GM23338 (cell line): ENCODE measurements around the gene PROZ. TPM values are rescaled to one million over a fixed set of nuclear protein-coding genes. Genes with fewer than 3 reads are reported as not detected.

ENCODE experiments used
- ATAC-seq: fragments of 200-7000 bp; cut with Tn5 transposase; 3 replicates; pipeline ENCODE4 v1.9.1; 2020
- DNase-seq: peaks from one replicate; pipeline ENCODE4 v3.0.0-alpha.2; 2015; ENCODE audit warnings: low spot score
- H2AFZ ChIP-seq: fragments of 200-600 bp; sonication (generic); 2 replicates; pipeline ENCODE4 v1.8.0; 2016; ENCODE audit warnings: antibody characterized with exemption, mild to moderate bottlenecking, moderate library complexity
- H3F3A ChIP-seq: fragments of 200-600 bp; sonication (generic); replicated peaks from 2 replicates; pipeline ENCODE4 v1.8.0; 2017; ENCODE audit warnings: antibody characterized with exemption, mixed run types, low read depth
- H3K27ac ChIP-seq: fragments of 200-600 bp; sonication (generic); 2 replicates; pipeline ENCODE4 v1.6.1; 2016; ENCODE audit warnings: low read depth
- H3K27me3 ChIP-seq: fragments of 200-600 bp; sonication (generic); 2 replicates; pipeline ENCODE4 v1.8.0; 2016; ENCODE audit warnings: mild to moderate bottlenecking, mixed run types, moderate library complexity; ENCODE audit not compliant: insufficient read depth
- H3K36me3 ChIP-seq: fragments of 200-600 bp; sonication (generic); 2 replicates; pipeline ENCODE4 v1.8.0; 2016; ENCODE audit warnings: mild to moderate bottlenecking; ENCODE audit not compliant: insufficient read depth
- H3K4me1 ChIP-seq: fragments of 200-600 bp; sonication (generic); 2 replicates; pipeline ENCODE4 v1.8.0; 2016; ENCODE audit warnings: mild to moderate bottlenecking, moderate library complexity; ENCODE audit not compliant: insufficient read depth
- H3K4me2 ChIP-seq: fragments of 200-600 bp; sonication (generic); 2 replicates; pipeline ENCODE4 v1.7.1; 2017; ENCODE audit warnings: mixed run types
- H3K4me3 ChIP-seq: fragments of 200-600 bp; sonication (generic); 2 replicates; pipeline ENCODE4 v1.6.1; 2016; ENCODE audit warnings: mixed run types
- H3K79me2 ChIP-seq: fragments of 200-600 bp; sonication (generic); replicated peaks from 2 replicates; pipeline ENCODE4 v1.8.0; 2017; ENCODE audit warnings: mild to moderate bottlenecking; ENCODE audit not compliant: insufficient read depth
- H3K9me2 ChIP-seq: fragments of 200-600 bp; sonication (generic); 2 replicates; pipeline ENCODE4 v1.8.0; 2017; ENCODE audit not compliant: insufficient read depth
- H4K20me1 ChIP-seq: fragments of 200-600 bp; sonication (generic); replicated peaks from 2 replicates; pipeline ENCODE4 v1.8.0; 2017; ENCODE audit warnings: mild to moderate bottlenecking; ENCODE audit not compliant: insufficient read depth
- H3K27ac Mint-ChIP-seq: 2 replicates; pipeline ENCODE4 v1.8.0; 2020; ENCODE audit warnings: inconsistent platforms, mild to moderate bottlenecking, moderate library complexity, mixed read lengths
- H3K27me3 Mint-ChIP-seq: 3 replicates; pipeline ENCODE4 v1.8.0; 2022; ENCODE audit warnings: low read depth, mild to moderate bottlenecking, moderate library complexity, mixed read lengths, inconsistent platforms; ENCODE audit not compliant: insufficient read depth, poor library complexity
- H3K36me3 Mint-ChIP-seq: 3 replicates; pipeline ENCODE4 v1.8.0; 2021; ENCODE audit warnings: low read depth, mild to moderate bottlenecking, inconsistent platforms, moderate library complexity, mixed read lengths
- H3K4me1 Mint-ChIP-seq: 3 replicates; pipeline ENCODE4 v1.8.0; 2020; ENCODE audit warnings: mild to moderate bottlenecking, inconsistent platforms, mixed read lengths
- H3K4me3 Mint-ChIP-seq: 3 replicates; pipeline ENCODE4 v1.8.0; 2021; ENCODE audit warnings: moderate library complexity, mild to moderate bottlenecking, inconsistent platforms, mixed read lengths
- H3K9me3 Mint-ChIP-seq: 3 replicates; pipeline ENCODE4 v1.8.0; 2020; ENCODE audit warnings: moderate library complexity, mild to moderate bottlenecking, inconsistent platforms, mixed read lengths
- CREB1 ChIP-seq: fragments of 250-450 bp; sonication (Bioruptor Pico); IDR thresholded peaks from 2 replicates; pipeline ENCODE4 v1.5.0; 2020; ENCODE audit warnings: low read depth, mild to moderate bottlenecking, moderate library complexity
- CTCF ChIP-seq, 2 experiments: fragments of 200-600 bp in 1 of 2; sonication (generic) in 1 of 2; conservative IDR thresholded peaks; 2 replicates each; pipeline versions ENCODE4 v1.5.1 to v1.6.1; 2016 to 2017; ENCODE audit warnings: antibody characterized with exemption in 2 of 2, low read depth in 2 of 2, mild to moderate bottlenecking in 2 of 2, moderate library complexity in 1 of 2
- EZH2phosphoT487 ChIP-seq: fragments of 200-600 bp; sonication (generic); IDR thresholded peaks from one replicate; pipeline ENCODE4 v1.8.1; 2018; ENCODE audit warnings: antibody characterized with exemption; ENCODE audit not compliant: unreplicated experiment
- JUNB ChIP-seq: IDR thresholded peaks from one replicate; pipeline ENCODE4 v1.6.1; 2016; ENCODE audit warnings: antibody characterized with exemption; ENCODE audit not compliant: unreplicated experiment
- STAT1 ChIP-seq: IDR thresholded peaks from one replicate; pipeline ENCODE4 v1.6.1; 2016; ENCODE audit warnings: antibody characterized with exemption; ENCODE audit not compliant: unreplicated experiment
- polyA plus RNA-seq: library from polyadenylated mRNA; unstranded; fragments of >200 nt; fragmentation: Nextera tagmentation; extraction: Ambion mirVana; gene quantifications from 2 replicates; pipeline ENCODE4 v1.2.1, GENCODE V29; 2016
- total RNA-seq: library from RNA; depleted of rRNA; stranded (reverse); fragments of >200 nt; shearing (Covaris generic); gene quantifications from 2 replicates; pipeline ENCODE4 v1.2.3, GENCODE V29; 2014
- TF ChIP-seq, protein P1 (sequence below): fragments of 250-450 bp; sonication (Bioruptor Pico); IDR thresholded peaks from 2 replicates; pipeline ENCODE4 v1.5.0; 2020; ENCODE audit warnings: mild to moderate bottlenecking, moderate library complexity
- TF ChIP-seq, protein P2 (sequence below): IDR thresholded peaks from 2 replicates; pipeline ENCODE4 v1.6.1; 2016; ENCODE audit warnings: antibody characterized with exemption

The PROZ gene
- total and polyA plus RNA-seq, 2 experiments from 2014 or later = 0.53 TPM; not detected in 1

DNA sequence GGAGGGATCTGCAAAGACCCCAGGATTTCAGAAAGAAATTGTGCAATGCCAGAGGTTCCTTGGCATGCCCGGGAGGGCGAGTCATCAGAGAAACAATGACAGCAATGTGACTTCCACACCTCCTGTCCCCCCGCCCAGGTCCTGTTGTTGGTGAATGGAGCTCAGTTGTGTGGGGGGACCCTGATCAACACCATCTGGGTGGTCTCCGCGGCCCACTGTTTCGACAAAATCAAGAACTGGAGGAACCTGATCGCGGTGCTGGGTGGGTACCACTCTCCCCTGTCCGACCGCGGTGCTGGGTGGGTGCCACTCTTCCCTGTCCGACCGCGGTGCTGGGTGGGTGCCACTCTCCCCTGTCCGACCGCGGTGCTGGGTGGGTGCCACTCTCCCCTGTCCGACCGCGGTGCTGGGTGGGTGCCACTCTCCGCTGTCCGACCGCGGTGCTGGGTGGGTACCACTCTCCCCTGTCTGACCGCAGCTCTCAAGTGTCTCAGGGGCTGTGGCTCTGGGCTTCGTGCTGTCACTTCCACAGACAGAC is 41.0 kb upstream of the PROZ start (continued):
- TF ChIP-seq, protein P1, sequence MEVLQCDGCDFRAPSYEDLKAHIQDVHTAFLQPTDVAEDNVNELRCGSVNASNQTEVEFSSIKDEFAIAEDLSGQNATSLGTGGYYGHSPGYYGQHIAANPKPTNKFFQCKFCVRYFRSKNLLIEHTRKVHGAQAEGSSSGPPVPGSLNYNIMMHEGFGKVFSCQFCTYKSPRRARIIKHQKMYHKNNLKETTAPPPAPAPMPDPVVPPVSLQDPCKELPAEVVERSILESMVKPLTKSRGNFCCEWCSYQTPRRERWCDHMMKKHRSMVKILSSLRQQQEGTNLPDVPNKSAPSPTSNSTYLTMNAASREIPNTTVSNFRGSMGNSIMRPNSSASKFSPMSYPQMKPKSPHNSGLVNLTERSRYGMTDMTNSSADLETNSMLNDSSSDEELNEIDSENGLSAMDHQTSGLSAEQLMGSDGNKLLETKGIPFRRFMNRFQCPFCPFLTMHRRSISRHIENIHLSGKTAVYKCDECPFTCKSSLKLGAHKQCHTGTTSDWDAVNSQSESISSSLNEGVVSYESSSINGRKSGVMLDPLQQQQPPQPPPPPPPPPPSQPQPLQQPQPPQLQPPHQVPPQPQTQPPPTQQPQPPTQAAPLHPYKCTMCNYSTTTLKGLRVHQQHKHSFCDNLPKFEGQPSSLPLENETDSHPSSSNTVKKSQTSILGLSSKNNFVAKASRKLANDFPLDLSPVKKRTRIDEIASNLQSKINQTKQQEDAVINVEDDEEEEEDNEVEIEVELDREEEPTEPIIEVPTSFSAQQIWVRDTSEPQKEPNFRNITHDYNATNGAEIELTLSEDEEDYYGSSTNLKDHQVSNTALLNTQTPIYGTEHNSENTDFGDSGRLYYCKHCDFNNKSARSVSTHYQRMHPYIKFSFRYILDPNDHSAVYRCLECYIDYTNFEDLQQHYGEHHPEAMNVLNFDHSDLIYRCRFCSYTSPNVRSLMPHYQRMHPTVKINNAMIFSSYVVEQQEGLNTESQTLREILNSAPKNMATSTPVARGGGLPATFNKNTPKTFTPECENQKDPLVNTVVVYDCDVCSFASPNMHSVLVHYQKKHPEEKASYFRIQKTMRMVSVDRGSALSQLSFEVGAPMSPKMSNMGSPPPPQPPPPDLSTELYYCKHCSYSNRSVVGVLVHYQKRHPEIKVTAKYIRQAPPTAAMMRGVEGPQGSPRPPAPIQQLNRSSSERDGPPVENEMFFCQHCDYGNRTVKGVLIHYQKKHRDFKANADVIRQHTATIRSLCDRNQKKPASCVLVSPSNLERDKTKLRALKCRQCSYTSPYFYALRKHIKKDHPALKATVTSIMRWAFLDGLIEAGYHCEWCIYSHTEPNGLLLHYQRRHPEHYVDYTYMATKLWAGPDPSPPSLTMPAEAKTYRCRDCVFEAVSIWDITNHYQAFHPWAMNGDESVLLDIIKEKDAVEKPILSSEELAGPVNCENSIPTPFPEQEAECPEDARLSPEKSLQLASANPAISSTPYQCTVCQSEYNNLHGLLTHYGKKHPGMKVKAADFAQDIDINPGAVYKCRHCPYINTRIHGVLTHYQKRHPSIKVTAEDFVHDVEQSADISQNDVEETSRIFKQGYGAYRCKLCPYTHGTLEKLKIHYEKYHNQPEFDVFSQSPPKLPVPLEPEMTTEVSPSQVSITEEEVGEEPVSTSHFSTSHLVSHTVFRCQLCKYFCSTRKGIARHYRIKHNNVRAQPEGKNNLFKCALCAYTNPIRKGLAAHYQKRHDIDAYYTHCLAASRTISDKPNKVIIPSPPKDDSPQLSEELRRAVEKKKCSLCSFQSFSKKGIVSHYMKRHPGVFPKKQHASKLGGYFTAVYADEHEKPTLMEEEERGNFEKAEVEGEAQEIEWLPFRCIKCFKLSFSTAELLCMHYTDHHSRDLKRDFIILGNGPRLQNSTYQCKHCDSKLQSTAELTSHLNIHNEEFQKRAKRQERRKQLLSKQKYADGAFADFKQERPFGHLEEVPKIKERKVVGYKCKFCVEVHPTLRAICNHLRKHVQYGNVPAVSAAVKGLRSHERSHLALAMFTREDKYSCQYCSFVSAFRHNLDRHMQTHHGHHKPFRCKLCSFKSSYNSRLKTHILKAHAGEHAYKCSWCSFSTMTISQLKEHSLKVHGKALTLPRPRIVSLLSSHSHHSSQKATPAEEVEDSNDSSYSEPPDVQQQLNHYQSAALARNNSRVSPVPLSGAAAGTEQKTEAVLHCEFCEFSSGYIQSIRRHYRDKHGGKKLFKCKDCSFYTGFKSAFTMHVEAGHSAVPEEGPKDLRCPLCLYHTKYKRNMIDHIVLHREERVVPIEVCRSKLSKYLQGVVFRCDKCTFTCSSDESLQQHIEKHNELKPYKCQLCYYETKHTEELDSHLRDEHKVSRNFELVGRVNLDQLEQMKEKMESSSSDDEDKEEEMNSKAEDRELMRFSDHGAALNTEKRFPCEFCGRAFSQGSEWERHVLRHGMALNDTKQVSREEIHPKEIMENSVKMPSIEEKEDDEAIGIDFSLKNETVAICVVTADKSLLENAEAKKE (CRISPR knock-in tag) = no peak
- TF ChIP-seq EZH2phosphoT487 (no peak), JUNB (no peak), STAT1 (no peak)

DNA sequence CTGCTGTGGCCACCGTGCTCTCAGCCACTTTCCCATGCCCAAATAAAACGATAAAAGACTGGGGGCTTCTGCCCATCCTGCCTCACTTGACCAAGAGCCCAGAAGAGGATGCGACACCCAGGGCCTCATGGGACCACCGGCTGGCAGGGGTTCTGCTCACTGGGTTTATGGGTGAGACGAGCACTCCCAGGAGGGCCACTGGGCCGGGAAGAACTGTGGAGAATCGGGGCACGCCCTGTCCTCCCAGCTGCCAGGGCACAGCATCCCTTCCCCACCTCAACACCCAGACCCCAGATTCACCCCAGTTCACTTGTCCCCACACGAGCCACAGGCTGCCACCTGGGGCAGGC is 40.6 kb upstream of the PROZ start:
- H3K27me3 Mint-ChIP-seq = peaks cover 15% of the 10 kb centered on the region
- TF ChIP-seq CTCF (conservative IDR thresholded peaks at IDR 0.05; ENCODE audit: low read depth in 2 of 2) (no peak), CREB1 (CRISPR knock-in tag) (no peak)
- TF ChIP-seq, protein P2, sequence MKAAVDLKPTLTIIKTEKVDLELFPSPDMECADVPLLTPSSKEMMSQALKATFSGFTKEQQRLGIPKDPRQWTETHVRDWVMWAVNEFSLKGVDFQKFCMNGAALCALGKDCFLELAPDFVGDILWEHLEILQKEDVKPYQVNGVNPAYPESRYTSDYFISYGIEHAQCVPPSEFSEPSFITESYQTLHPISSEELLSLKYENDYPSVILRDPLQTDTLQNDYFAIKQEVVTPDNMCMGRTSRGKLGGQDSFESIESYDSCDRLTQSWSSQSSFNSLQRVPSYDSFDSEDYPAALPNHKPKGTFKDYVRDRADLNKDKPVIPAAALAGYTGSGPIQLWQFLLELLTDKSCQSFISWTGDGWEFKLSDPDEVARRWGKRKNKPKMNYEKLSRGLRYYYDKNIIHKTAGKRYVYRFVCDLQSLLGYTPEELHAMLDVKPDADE = no peak
- TF ChIP-seq, protein P1 (CRISPR knock-in tag) = no peak

More for the DNA sequence above, 40.6 kb upstream of the PROZ start:
- H3K4me1 ChIP-seq = no peaks in the 10 kb centered on the region
- H3F3A ChIP-seq = no peaks in the 10 kb centered on the region
- no peaks in the 10 kb centered on the region for H3K27me3 ChIP-seq
- no peak overlapping the region for H3K27ac ChIP-seq
- H3K9me2 ChIP-seq = no peaks in the 10 kb centered on the region
- no peaks in the 10 kb centered on the region for H3K79me2 ChIP-seq
- ATAC-seq (no peak), DNase-seq (no peak)
- no peaks in the 10 kb centered on the region for H4K20me1 ChIP-seq
- Mint-ChIP-seq H3K36me3 (no peaks in the 10 kb centered on the region; the same call in 2 of the 3 replicates), H3K4me1 (peaks cover 7% of the 10 kb centered on the region), H3K27ac (no peak overlapping the region), H3K4me3 (no peak overlapping the region), H3K9me3 (peaks cover 3% of the 10 kb centered on the region; the same call in 1 of the 3 replicates)
- H3K4me2 ChIP-seq = no peak overlapping the region
- H2AFZ ChIP-seq = no peak overlapping the region
- H3K4me3 ChIP-seq = no peak overlapping the region
- no peaks in the 10 kb centered on the region for H3K36me3 ChIP-seq
